Sigmoid colon (tissue), 7 donors: Measurements from ENCODE around the gene SDK1. TPM values are rescaled to one million over a fixed set of nuclear protein-coding genes. Genes with fewer than 3 reads are reported as not detected.

Source experiments
- DNase-seq: peaks from one replicate; pipeline ENCODE4 v3.0.0-alpha.2; 2019
- H3K27ac ChIP-seq, 4 donors: fragments of 200-600 bp; sonication (generic); one replicate each; pipeline ENCODE4 v1.5.1; 2016 to 2019; ENCODE audit warnings: mild to moderate bottlenecking in 1 of 4
- H3K27me3 ChIP-seq, 3 donors: fragments of 200-600 bp; sonication (generic); one replicate each; pipeline ENCODE4 v1.5.1; 2019; ENCODE audit warnings: mild to moderate bottlenecking in 1 of 3
- H3K36me3 ChIP-seq, 4 donors: fragments of 200-600 bp; sonication (generic); one replicate each; pipeline ENCODE4 v1.5.1; 2016 to 2019
- H3K4me1 ChIP-seq, 4 donors: fragments of 200-600 bp; sonication (generic); one replicate each; pipeline ENCODE4 v1.5.1; 2017 to 2019
- H3K4me3 ChIP-seq, 4 donors: fragments of 200-600 bp; sonication (generic); one replicate each; pipeline ENCODE4 v1.5.1; 2017 to 2019; ENCODE audit warnings: mild to moderate bottlenecking in 2 of 4, moderate library complexity in 1 of 4
- H3K9me3 ChIP-seq, 4 donors: fragments of 200-600 bp in 3 of 4; sonication (generic) in 3 of 4; one replicate each; pipeline versions ENCODE4 v1.5.1 to v1.6.1; 2013 to 2019
- CTCF ChIP-seq, 4 experiments: fragments of 450-650 bp in 3 of 4; fragments of 200-600 bp in 1 of 4; IDR thresholded peaks; one replicate each; pipeline ENCODE4 v1.5.1; 2016 to 2019; ENCODE audit warnings: antibody characterized with exemption in 4 of 4, mild to moderate bottlenecking in 3 of 4, moderate library complexity in 2 of 4
- EP300 ChIP-seq, 4 donors: sonication (generic); formaldehyde crosslinking; IDR thresholded peaks; one replicate each; pipeline ENCODE4 v1.6.1; 2017; ENCODE audit warnings: antibody characterized with exemption in 4 of 4
- POLR2A ChIP-seq, 2 donors: fragments of 450-650 bp; IDR thresholded peaks; one replicate each; pipeline ENCODE4 v1.6.1; 2016; ENCODE audit warnings: antibody characterized with exemption in 2 of 2, mild to moderate bottlenecking in 2 of 2, moderate library complexity in 2 of 2
- POLR2AphosphoS5 ChIP-seq, 4 donors: sonication (generic); formaldehyde crosslinking; IDR thresholded peaks; one replicate each; pipeline ENCODE4 v1.6.1; 2017; ENCODE audit warnings: antibody characterized with exemption in 4 of 4
- WGBS, 2 donors: extraction: QIAGEN DNeasy Blood & Tissue Kit; methylation state at CpG; one replicate each; pipeline ENCODE4 v1.1.7; 2013; 5-methylcytosine and 5-hydroxymethylcytosine counted together
- intact Hi-C: fragments of 100-400 bp; cut with DNase I; formaldehyde crosslinking; loops from one replicate; pipeline ENCODE4 v1.15.1; 2023
- polyA plus RNA-seq, 3 donors: library from polyadenylated mRNA; stranded (reverse); fragments of 200-250 nt; gene quantifications; one replicate each; pipeline ENCODE4 v1.2.3, GENCODE V29; 2013
- total RNA-seq, 4 donors: library from RNA; depleted of rRNA; stranded (reverse); fragments of >200 nt; gene quantifications; one replicate each; pipeline ENCODE4 v1.1.0, GENCODE V29; 2016
- donor health status: healthy with polysubstance abuse.
- donor health status: Bipolar disorder and iron deficiency.
- donor health status: healthy.

Gene SDK1
- total and polyA plus RNA-seq, 7 donors, result under 0.01 to 23.0 (median 10.0) TPM; not detected in 1

DNA sequence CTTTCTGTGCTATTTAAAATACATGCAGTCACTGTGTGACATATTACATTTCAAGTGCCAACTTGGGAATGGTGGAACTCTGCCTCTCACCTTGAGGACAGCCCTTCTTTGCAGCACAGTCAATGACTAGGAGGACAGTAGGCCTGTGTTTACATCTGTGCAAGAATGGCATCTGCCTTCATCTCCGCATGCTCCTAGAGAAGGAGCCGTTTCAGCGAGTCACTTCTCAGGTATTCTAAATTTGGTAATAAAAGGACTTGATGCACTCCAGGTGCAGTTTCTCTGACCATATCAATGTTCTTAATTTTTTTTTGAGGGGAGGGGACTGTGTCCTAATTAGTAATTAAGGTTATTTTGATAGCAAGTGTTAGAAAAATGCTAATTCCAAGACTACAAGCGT is 128.9 kb downstream of the SDK1 start:
- TF ChIP-seq POLR2AphosphoS5 (IDR thresholded peaks at IDR 0.05) (no peak), EP300 (IDR thresholded peaks at IDR 0.05) (no peak), POLR2A (IDR thresholded peaks at IDR 0.05) (no peak), CTCF (IDR thresholded peaks at IDR 0.05) (no peak)
- H3K27me3 ChIP-seq, result no peaks in the 10 kb centered on the region
- H3K4me3 ChIP-seq, result no peak overlapping the region
- no peaks in the 10 kb centered on the region for H3K36me3 ChIP-seq
- no peak overlapping the region for H3K27ac ChIP-seq
- intact Hi-C loops, result no loop called here
- WGBS, 2 donors, result 84 to 93% methylated on average over 4 of the region's 4 CpGs
- H3K9me3 ChIP-seq, result no peaks in the 10 kb centered on the region
- DNase-seq, result no peak
- H3K4me1 ChIP-seq, result no peaks in the 10 kb centered on the region

- no peak overlapping the region for H3K4me3 ChIP-seq
- TF ChIP-seq POLR2AphosphoS5 (IDR thresholded peaks at IDR 0.05) (no peak), CTCF (IDR thresholded peaks at IDR 0.05) (no peak), EP300 (IDR thresholded peaks at IDR 0.05) (no peak), POLR2A (IDR thresholded peaks at IDR 0.05) (no peak)
- H3K9me3 ChIP-seq, result no peaks in the 10 kb centered on the region
- H3K4me1 ChIP-seq, result no peaks in the 10 kb centered on the region
- intact Hi-C loops, result no loop called here
- WGBS, 2 donors, result 90 to 92% methylated on average over 7 of the region's 7 CpGs
- no peak overlapping the region for H3K27ac ChIP-seq
- no peaks in the 10 kb centered on the region for H3K36me3 ChIP-seq
- no peaks in the 10 kb centered on the region for H3K27me3 ChIP-seq
- DNase-seq, result no peak
These were observed 129.5 kb downstream of the SDK1 start for GRCh38 chr7:3430588-3430987.

GRCh38 chr7:3431306-3431705 is 130.3 kb downstream of the SDK1 start:
- Histone ChIP-seq H3K9me3 (no peaks in the 10 kb centered on the region), H3K4me1 (no peaks in the 10 kb centered on the region), H3K27me3 (no peaks in the 10 kb centered on the region), H3K27ac (no peak overlapping the region), H3K36me3 (no peaks in the 10 kb centered on the region), H3K4me3 (no peak overlapping the region)
- WGBS, 2 donors, result 72 to 84% methylated on average over 1 of the region's 1 CpG
- intact Hi-C loops, result no loop called here
- no peak for TF ChIP-seq POLR2AphosphoS5 (IDR thresholded peaks at IDR 0.05)
- no peak for DNase-seq

GRCh38 chr7:3432911-3433310 is 131.9 kb downstream of the SDK1 start:
- WGBS, 2 donors, result 81 to 88% methylated on average over 4 of the region's 4 CpGs
- Histone ChIP-seq H3K9me3 (no peaks in the 10 kb centered on the region), H3K4me3 (no peak overlapping the region), H3K36me3 (no peaks in the 10 kb centered on the region), H3K27me3 (no peaks in the 10 kb centered on the region), H3K27ac (no peak overlapping the region), H3K4me1 (no peaks in the 10 kb centered on the region)
- intact Hi-C loops, result no loop called here
- TF ChIP-seq POLR2A (IDR thresholded peaks at IDR 0.05), result no peak
- TF ChIP-seq POLR2AphosphoS5 (IDR thresholded peaks at IDR 0.05), result peak in 2 of 4 donors; percentile 18 to 39
- no peak for TF ChIP-seq CTCF (IDR thresholded peaks at IDR 0.05)
- no peak for DNase-seq

- intact Hi-C loops, result no loop called here
- no peak for DNase-seq
- no peak overlapping the region for H3K4me3 ChIP-seq
- WGBS, 2 donors, result 95 to 96% methylated on average over 4 of the region's 4 CpGs
- no peaks in the 10 kb centered on the region for H3K36me3 ChIP-seq
- H3K27me3 ChIP-seq, result no peaks in the 10 kb centered on the region
- peaks cover 0 to 10% (median 3%) of the 10 kb centered on the region in 4 donors for H3K4me1 ChIP-seq
- no peaks in the 10 kb centered on the region for H3K9me3 ChIP-seq
- no peak for TF ChIP-seq POLR2AphosphoS5 (IDR thresholded peaks at IDR 0.05)
- no peak for TF ChIP-seq CTCF (IDR thresholded peaks at IDR 0.05)
- TF ChIP-seq EP300 (IDR thresholded peaks at IDR 0.05), result no peak
- TF ChIP-seq POLR2A (IDR thresholded peaks at IDR 0.05), result no peak
- H3K27ac ChIP-seq, result no peak overlapping the region
These were observed 133.6 kb downstream of the SDK1 start for GRCh38 chr7:3434611-3435010.
